K562 (cell line): ENCODE measurements around the gene GPR35. TPM values are rescaled to one million over a fixed set of nuclear protein-coding genes. Genes with fewer than 3 reads are reported as not detected.
A peak's percentile ranks its signal among the peaks of the same experiment; 100 is the strongest.

Experiments used
- ATF1 ChIP-seq, 2 experiments: fragments of 450-650 bp in 1 of 2; IDR thresholded peaks; 2 replicates each; pipeline ENCODE4 v1.6.1; 2016; ENCODE audit warnings: missing compliant biosample characterization in 1 of 2, missing genetic modification characterization in 1 of 2
- ATF7 ChIP-seq: fragments of 450-650 bp; IDR thresholded peaks from 2 replicates; pipeline ENCODE4 v1.7.1; 2014; ENCODE audit warnings: mild to moderate bottlenecking, moderate library complexity
- BRD4 ChIP-seq: fragments of 200-600 bp; sonication (generic); IDR thresholded peaks from 2 replicates; pipeline ENCODE4 v1.6.1; 2017; ENCODE audit warnings: inconsistent platforms
- CBFA2T2 ChIP-seq: fragments of 450-650 bp; conservative IDR thresholded peaks from 2 replicates; pipeline ENCODE4 v1.6.1; 2017; ENCODE audit warnings: mild to moderate bottlenecking
- E2F3 ChIP-seq: fragments of 250-450 bp; sonication (Bioruptor Pico); IDR thresholded peaks from 2 replicates; pipeline ENCODE4 v1.4.0; 2020; ENCODE audit warnings: mild to moderate bottlenecking
- KDM1A ChIP-seq, 2 experiments: fragments of 450-650 bp; IDR thresholded peaks; 2 replicates each; pipeline ENCODE4 v1.6.1; 2016; ENCODE audit warnings: mild to moderate bottlenecking in 2 of 2
- KHSRP ChIP-seq: fragments of 450-650 bp; IDR thresholded peaks from 2 replicates; pipeline ENCODE4 v1.6.1; 2017
- POLR3A ChIP-seq: IDR thresholded peaks from 2 replicates; pipeline ENCODE4 v1.6.1; 2011; ENCODE audit warnings: borderline replicate concordance, mild to moderate bottlenecking, moderate library complexity; ENCODE audit not compliant: insufficient read length, insufficient read depth; ENCODE audit errors: extremely low read depth
- SIN3A ChIP-seq, 2 experiments: fragments of 150-350 bp in 1 of 2; IDR thresholded peaks; 2 replicates each; pipeline ENCODE4 v1.6.1; 2011 to 2016; ENCODE audit warnings: borderline replicate concordance in 2 of 2, low read depth in 2 of 2, low read length in 2 of 2, mild to moderate bottlenecking in 2 of 2, moderate library complexity in 2 of 2; ENCODE audit not compliant: control insufficient read depth in 1 of 2
- SMAD1 ChIP-seq: fragments of 150-350 bp; IDR thresholded peaks from 2 replicates; pipeline ENCODE4 v1.6.1; 2014; ENCODE audit warnings: low read length, low read depth; ENCODE audit not compliant: partially characterized antibody
- SRSF1 ChIP-seq: fragments of 200-400 bp; formaldehyde crosslinking; IDR thresholded peaks from 2 replicates; pipeline ENCODE4 v1.6.1; 2017; ENCODE audit warnings: mild to moderate bottlenecking, low read depth, low read length, moderate library complexity
- TCFL5 ChIP-seq: fragments of 250-450 bp; sonication (Bioruptor Pico); conservative IDR thresholded peaks from 2 replicates; pipeline ENCODE4 v1.6.1; 2021; ENCODE audit warnings: mild to moderate bottlenecking, moderate library complexity, matching md5 sums
- ZBTB7A ChIP-seq: IDR thresholded peaks from 2 replicates; pipeline ENCODE4 v1.6.1; 2011; ENCODE audit warnings: low read depth, mild to moderate bottlenecking, low read length, moderate library complexity, borderline replicate concordance; ENCODE audit not compliant: control insufficient read depth
- ZNF212 ChIP-seq: fragments of 450-650 bp; formaldehyde crosslinking; IDR thresholded peaks from 2 replicates; pipeline ENCODE4 v1.4.0; 2020; ENCODE audit warnings: mild to moderate bottlenecking
- ZNF785 ChIP-seq: fragments of 250-450 bp; sonication (Bioruptor Pico); IDR thresholded peaks from 2 replicates; pipeline ENCODE4 v1.4.0; 2020; ENCODE audit warnings: mild to moderate bottlenecking
- polyA plus RNA-seq, 8 experiments: library from polyadenylated mRNA; depleted of rRNA in 4 of 8; stranded (reverse) in 5 of 8; unstranded in 3 of 8; fragments of >200 nt; fragmentation: Nextera tagmentation in 2 of 8; fragmentation: Illumina TruSeq in 1 of 8; extraction: Ambion mirVana in 2 of 8; extraction: Trizol in 1 of 8; gene quantifications; 2 replicates each; pipeline versions ENCODE4 v1.2.1 to v1.2.3, GENCODE V29; 2011 to 2014; ENCODE audit warnings: inconsistent platforms in 1 of 8, missing spikeins in 1 of 8
- total RNA-seq, 7 experiments: library from RNA; depleted of rRNA in 6 of 7; stranded (reverse); fragments of >200 nt in 6 of 7; fragmentation: Illumina TruSeq in 2 of 7; extraction: Trizol in 2 of 7; gene quantifications; 2 replicates each; pipeline versions ENCODE4 v1.2.1 to v1.2.3, GENCODE V29; 2011 to 2021; ENCODE audit warnings: low replicate concordance in 1 of 7
- TF ChIP-seq, protein P1 (sequence below), 2 experiments: IDR thresholded peaks; 2 replicates each; pipeline ENCODE4 v1.6.1; 2012; ENCODE audit warnings: improper control_type of control experiment in 2 of 2, low read depth in 2 of 2, low read length in 2 of 2, borderline replicate concordance in 1 of 2
- TF ChIP-seq, protein P2 (sequence below): sonication (generic); formaldehyde crosslinking; IDR thresholded peaks from 2 replicates; pipeline ENCODE4 v1.8.0; 2023; ENCODE audit warnings: mild to moderate bottlenecking, missing genetic modification reagents
- TF ChIP-seq, protein P3 (sequence below): conservative IDR thresholded peaks from 2 replicates; pipeline ENCODE4 v1.6.1; 2011; ENCODE audit warnings: low read depth, mild to moderate bottlenecking, low read length; ENCODE audit not compliant: control insufficient read depth
- TF ChIP-seq, protein P4 (sequence below): sonication (generic); formaldehyde crosslinking; IDR thresholded peaks from 2 replicates; pipeline ENCODE4 v1.8.1; 2023; ENCODE audit warnings: mild to moderate bottlenecking, missing genetic modification reagents

GPR35 gene
- total and polyA plus RNA-seq, 9 of the 15 experiments (the other 6 are each of a cell fraction or from before 2014, with no cell fraction given) = 0.04 to 0.50 (median 0.29) TPM; not detected in 3

DNA sequence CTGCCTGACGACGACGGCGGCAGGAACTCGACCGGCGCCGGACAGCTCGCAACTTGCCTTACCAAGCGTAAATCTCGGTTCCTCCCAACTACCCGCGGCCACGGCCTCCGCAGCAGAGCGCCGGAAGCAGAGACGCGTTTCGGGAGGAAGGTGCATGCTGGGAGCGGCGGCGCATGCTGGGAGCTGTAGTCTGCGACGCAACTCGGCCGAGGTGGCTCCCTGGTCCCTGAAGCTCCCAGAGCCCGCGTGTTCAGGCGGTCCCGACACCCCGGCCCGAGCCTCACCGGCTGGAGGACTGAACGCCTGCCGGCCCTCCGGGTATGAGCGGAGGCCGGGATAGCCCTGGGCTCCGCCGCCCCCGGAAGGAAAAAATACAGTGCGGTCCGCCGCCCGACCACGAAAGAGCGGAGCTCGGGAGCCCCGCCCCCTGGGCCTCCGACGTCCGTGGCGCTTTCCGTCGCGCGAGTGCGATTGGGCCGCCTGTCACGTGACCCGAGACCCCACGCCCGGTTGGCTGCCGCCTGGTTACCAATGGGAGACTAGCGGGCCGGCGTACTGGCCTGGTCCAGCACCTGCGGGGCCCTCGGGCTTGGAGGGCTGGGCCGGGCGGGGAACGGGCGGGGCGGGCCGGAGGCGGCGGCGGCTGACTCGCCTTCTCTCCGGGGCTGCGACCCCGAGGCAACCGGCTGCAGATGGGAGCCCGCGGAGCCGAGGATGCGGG lies 38.9 kb upstream of the GPR35 start, which contains the start of gene CAPN10 (continued):
- TF ChIP-seq, protein P1, sequence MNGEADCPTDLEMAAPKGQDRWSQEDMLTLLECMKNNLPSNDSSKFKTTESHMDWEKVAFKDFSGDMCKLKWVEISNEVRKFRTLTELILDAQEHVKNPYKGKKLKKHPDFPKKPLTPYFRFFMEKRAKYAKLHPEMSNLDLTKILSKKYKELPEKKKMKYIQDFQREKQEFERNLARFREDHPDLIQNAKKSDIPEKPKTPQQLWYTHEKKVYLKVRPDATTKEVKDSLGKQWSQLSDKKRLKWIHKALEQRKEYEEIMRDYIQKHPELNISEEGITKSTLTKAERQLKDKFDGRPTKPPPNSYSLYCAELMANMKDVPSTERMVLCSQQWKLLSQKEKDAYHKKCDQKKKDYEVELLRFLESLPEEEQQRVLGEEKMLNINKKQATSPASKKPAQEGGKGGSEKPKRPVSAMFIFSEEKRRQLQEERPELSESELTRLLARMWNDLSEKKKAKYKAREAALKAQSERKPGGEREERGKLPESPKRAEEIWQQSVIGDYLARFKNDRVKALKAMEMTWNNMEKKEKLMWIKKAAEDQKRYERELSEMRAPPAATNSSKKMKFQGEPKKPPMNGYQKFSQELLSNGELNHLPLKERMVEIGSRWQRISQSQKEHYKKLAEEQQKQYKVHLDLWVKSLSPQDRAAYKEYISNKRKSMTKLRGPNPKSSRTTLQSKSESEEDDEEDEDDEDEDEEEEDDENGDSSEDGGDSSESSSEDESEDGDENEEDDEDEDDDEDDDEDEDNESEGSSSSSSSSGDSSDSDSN (IDR thresholded peaks at IDR 0.05; ENCODE audit: borderline replicate concordance in 1 of 2, low read depth in 2 of 2, low read length in 2 of 2) = no peak
- TF ChIP-seq TCFL5 (CRISPR knock-in tag) = no peak
- no peak for TF ChIP-seq SMAD1
- peak; percentile 38; the same call in 1 of the 2 replicates for TF ChIP-seq ATF1 (CRISPR knock-in tag; IDR thresholded peaks at IDR 0.05)
- peak; percentile 93 for TF ChIP-seq ATF1 (tag; IDR thresholded peaks at IDR 0.05)
- peak in 1 of 2 experiments; percentile 55; a peak in 1 of 4 replicates for TF ChIP-seq KDM1A (IDR thresholded peaks at IDR 0.05)
- no peak for TF ChIP-seq BRD4
- TF ChIP-seq SIN3A (IDR thresholded peaks at IDR 0.05; ENCODE audit: borderline replicate concordance in 2 of 2, control insufficient read depth in 1 of 2, low read depth in 2 of 2, low read length in 2 of 2) = peak in 1 of 2 experiments; percentile 76; a peak in 2 of 4 replicates
- TF ChIP-seq ZNF212 (CRISPR knock-in tag) = no peak
- TF ChIP-seq, protein P2, sequence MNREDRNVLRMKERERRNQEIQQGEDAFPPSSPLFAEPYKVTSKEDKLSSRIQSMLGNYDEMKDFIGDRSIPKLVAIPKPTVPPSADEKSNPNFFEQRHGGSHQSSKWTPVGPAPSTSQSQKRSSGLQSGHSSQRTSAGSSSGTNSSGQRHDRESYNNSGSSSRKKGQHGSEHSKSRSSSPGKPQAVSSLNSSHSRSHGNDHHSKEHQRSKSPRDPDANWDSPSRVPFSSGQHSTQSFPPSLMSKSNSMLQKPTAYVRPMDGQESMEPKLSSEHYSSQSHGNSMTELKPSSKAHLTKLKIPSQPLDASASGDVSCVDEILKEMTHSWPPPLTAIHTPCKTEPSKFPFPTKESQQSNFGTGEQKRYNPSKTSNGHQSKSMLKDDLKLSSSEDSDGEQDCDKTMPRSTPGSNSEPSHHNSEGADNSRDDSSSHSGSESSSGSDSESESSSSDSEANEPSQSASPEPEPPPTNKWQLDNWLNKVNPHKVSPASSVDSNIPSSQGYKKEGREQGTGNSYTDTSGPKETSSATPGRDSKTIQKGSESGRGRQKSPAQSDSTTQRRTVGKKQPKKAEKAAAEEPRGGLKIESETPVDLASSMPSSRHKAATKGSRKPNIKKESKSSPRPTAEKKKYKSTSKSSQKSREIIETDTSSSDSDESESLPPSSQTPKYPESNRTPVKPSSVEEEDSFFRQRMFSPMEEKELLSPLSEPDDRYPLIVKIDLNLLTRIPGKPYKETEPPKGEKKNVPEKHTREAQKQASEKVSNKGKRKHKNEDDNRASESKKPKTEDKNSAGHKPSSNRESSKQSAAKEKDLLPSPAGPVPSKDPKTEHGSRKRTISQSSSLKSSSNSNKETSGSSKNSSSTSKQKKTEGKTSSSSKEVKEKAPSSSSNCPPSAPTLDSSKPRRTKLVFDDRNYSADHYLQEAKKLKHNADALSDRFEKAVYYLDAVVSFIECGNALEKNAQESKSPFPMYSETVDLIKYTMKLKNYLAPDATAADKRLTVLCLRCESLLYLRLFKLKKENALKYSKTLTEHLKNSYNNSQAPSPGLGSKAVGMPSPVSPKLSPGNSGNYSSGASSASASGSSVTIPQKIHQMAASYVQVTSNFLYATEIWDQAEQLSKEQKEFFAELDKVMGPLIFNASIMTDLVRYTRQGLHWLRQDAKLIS (CRISPR knock-in tag) = no peak
- TF ChIP-seq E2F3 (CRISPR knock-in tag) = no peak
- TF ChIP-seq KHSRP = no peak
- no peak for TF ChIP-seq POLR3A
- TF ChIP-seq ZNF785 (CRISPR knock-in tag) = no peak
- no peak for TF ChIP-seq ZBTB7A
- TF ChIP-seq SRSF1 = no peak
- TF ChIP-seq, protein P3, sequence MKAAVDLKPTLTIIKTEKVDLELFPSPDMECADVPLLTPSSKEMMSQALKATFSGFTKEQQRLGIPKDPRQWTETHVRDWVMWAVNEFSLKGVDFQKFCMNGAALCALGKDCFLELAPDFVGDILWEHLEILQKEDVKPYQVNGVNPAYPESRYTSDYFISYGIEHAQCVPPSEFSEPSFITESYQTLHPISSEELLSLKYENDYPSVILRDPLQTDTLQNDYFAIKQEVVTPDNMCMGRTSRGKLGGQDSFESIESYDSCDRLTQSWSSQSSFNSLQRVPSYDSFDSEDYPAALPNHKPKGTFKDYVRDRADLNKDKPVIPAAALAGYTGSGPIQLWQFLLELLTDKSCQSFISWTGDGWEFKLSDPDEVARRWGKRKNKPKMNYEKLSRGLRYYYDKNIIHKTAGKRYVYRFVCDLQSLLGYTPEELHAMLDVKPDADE = peak; percentile 92
- TF ChIP-seq, protein P4, sequence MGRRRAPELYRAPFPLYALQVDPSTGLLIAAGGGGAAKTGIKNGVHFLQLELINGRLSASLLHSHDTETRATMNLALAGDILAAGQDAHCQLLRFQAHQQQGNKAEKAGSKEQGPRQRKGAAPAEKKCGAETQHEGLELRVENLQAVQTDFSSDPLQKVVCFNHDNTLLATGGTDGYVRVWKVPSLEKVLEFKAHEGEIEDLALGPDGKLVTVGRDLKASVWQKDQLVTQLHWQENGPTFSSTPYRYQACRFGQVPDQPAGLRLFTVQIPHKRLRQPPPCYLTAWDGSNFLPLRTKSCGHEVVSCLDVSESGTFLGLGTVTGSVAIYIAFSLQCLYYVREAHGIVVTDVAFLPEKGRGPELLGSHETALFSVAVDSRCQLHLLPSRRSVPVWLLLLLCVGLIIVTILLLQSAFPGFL = peak; percentile 30; the same call in 1 of the 2 replicates
- peak; percentile 92 for TF ChIP-seq CBFA2T2
- TF ChIP-seq ATF7 = peak; percentile 45; the same call in 1 of the 2 replicates
